CD4-positive, alpha-beta T cell (primary cell): Measurements from ENCODE around the gene TRIM15. TPM values are rescaled to one million over a fixed set of nuclear protein-coding genes. Genes with fewer than 3 reads are reported as not detected.

ENCODE experiments used
- ATAC-seq: fragments of 200-7000 bp; cut with Tn5 transposase; one replicate; pipeline ENCODE4 v1.10.0; 2022; ENCODE audit warnings: mild to moderate bottlenecking; ENCODE audit not compliant: poor library complexity
- CTCF ChIA-PET: fragments of 350-600 bp; sonication (Branson Sonifier 250); formaldehyde crosslinking; loops from one replicate; lab custom pipeline; 2021; ENCODE audit warnings: antibody characterized with exemption, inconsistent platforms; lab: Charles Lee
- POLR2A ChIA-PET: fragments of 350-600 bp; sonication (Branson Sonifier 250); formaldehyde crosslinking; loops from one replicate; lab custom pipeline; 2021; ENCODE audit warnings: antibody characterized with exemption, inconsistent platforms; lab: Charles Lee
- DNase-seq, 14 experiments: peaks; one replicate each; pipeline ENCODE4 v3.0.0-alpha.2; 2013 to 2020; ENCODE audit warnings: mixed read lengths in 2 of 14
- H3K27ac ChIP-seq, 2 donors: one replicate each; pipeline versions ENCODE4 v1.5.1 to v1.7.0; 2013; ENCODE audit warnings: low read length in 2 of 2, low read depth in 1 of 2, mild to moderate bottlenecking in 1 of 2
- H3K27me3 ChIP-seq, 2 experiments: 1 replicate in 1 of 2; 2 replicates in 1 of 2; pipeline versions ENCODE4 v1.6.1 to v1.7.0; 2013; ENCODE audit warnings: low read length in 2 of 2, control low read depth in 1 of 2, mild to moderate bottlenecking in 1 of 2, moderate library complexity in 1 of 2; ENCODE audit not compliant: insufficient read depth in 2 of 2, control insufficient read depth in 1 of 2
- H3K36me3 ChIP-seq: one replicate; pipeline ENCODE4 v1.6.1; 2013; ENCODE audit warnings: low read length, control low read depth; ENCODE audit not compliant: insufficient read depth
- H3K4me1 ChIP-seq: one replicate; pipeline ENCODE4 v1.6.1; 2013; ENCODE audit warnings: low read length, control low read depth; ENCODE audit not compliant: insufficient read depth
- H3K4me3 ChIP-seq: one replicate; pipeline ENCODE4 v1.5.1; 2013; ENCODE audit warnings: mild to moderate bottlenecking, low read length, moderate library complexity
- H3K9me3 ChIP-seq, 2 experiments: 1 replicate in 1 of 2; 2 replicates in 1 of 2; pipeline versions ENCODE4 v1.6.1 to v1.7.0; 2013; ENCODE audit warnings: low read length in 2 of 2, mild to moderate bottlenecking in 2 of 2, control low read depth in 1 of 2, moderate library complexity in 1 of 2; ENCODE audit not compliant: control insufficient read depth in 1 of 2, insufficient read depth in 1 of 2
- H3K27ac Mint-ChIP-seq: one replicate; pipeline ENCODE4 v1.8.0; 2020; ENCODE audit warnings: mixed read lengths
- H3K27me3 Mint-ChIP-seq: one replicate; pipeline ENCODE4 v1.8.0; 2021; ENCODE audit warnings: mixed read lengths
- H3K36me3 Mint-ChIP-seq: one replicate; pipeline ENCODE4 v1.8.0; 2021; ENCODE audit warnings: low read depth, mixed read lengths
- H3K4me1 Mint-ChIP-seq: one replicate; pipeline ENCODE4 v1.8.0; 2021; ENCODE audit warnings: low read depth, mixed read lengths
- H3K4me3 Mint-ChIP-seq: one replicate; pipeline ENCODE4 v1.8.0; 2020; ENCODE audit warnings: mild to moderate bottlenecking, mixed read lengths
- H3K9me3 Mint-ChIP-seq: one replicate; pipeline ENCODE4 v1.8.0; 2020; ENCODE audit warnings: mixed read lengths
- CTCF ChIP-seq: fragments of 200-600 bp; IDR thresholded peaks from one replicate; pipeline ENCODE4 v1.8.0; 2022; ENCODE audit warnings: antibody characterized with exemption, mild to moderate bottlenecking
- intact Hi-C, 2 experiments: fragments of 100-400 bp; cut with DNase I in 1 of 2; cut with micrococcal nuclease in 1 of 2; formaldehyde crosslinking; loops; one replicate each; pipeline versions ENCODE4 v1.15.1 to v1.9.0; 2023 to 2025; cut with DNase I, micrococcal nuclease
- total RNA-seq, 174 experiments: library from RNA in 2 of 174; stranded (reverse) in 2 of 174; gene quantifications; one replicate each; pipeline ENCODE4 v1.2.3 and lab custom pipeline; 2021 to 2026

TRIM15 gene
- total RNA-seq, 2 experiments from 2014 or later, result not detected

GRCh38 chr6:30207619-30208295 is 44.4 kb downstream of the TRIM15 start:
- ChIA-PET CTCF (interaction anchor here (1.3 kb wide), 1 partner anchor 11 kb away, joined by 3 read pairs; no protein-coding TSS in a partner anchor), POLR2A (no interaction called here)
- intact Hi-C loops, result no loop called here
- TF ChIP-seq CTCF, result no peak
- DNase-seq (no peak), ATAC-seq (no peak)
- peaks cover 81% of the 10 kb centered on the region for H3K4me1 Mint-ChIP-seq
- peaks cover 60% of the 10 kb centered on the region for H3K4me1 ChIP-seq
- H3K27ac Mint-ChIP-seq, result no peak overlapping the region
- no peaks in the 10 kb centered on the region for H3K27me3 Mint-ChIP-seq
- no peaks in the 10 kb centered on the region for H3K27me3 ChIP-seq
- H3K27ac ChIP-seq, result no peak overlapping the region
- peaks cover 32% of the 10 kb centered on the region for H3K36me3 ChIP-seq
- no peak overlapping the region for H3K4me3 ChIP-seq
- no peak overlapping the region for H3K4me3 Mint-ChIP-seq
- H3K9me3 Mint-ChIP-seq, result no peaks in the 10 kb centered on the region
- H3K36me3 Mint-ChIP-seq, result peaks cover 26% of the 10 kb centered on the region
- H3K9me3 ChIP-seq, result no peaks in the 10 kb centered on the region

- Histone ChIP-seq H3K27ac (no peak overlapping the region), H3K4me3 (no peak overlapping the region), H3K27me3 (no peaks in the 10 kb centered on the region), H3K36me3 (peaks cover 17% of the 10 kb centered on the region), H3K4me1 (peaks cover 54% of the 10 kb centered on the region), H3K9me3 (no peaks in the 10 kb centered on the region)
- no peaks in the 10 kb centered on the region for H3K9me3 Mint-ChIP-seq
- no peaks in the 10 kb centered on the region for H3K27me3 Mint-ChIP-seq
- POLR2A ChIA-PET, result interaction anchor here (3.4 kb wide), 1 partner anchor 115 kb away, joined by 61 read pairs; the partner anchor contains the start of gene TRIM39
- DNase-seq (no peak), ATAC-seq (no peak)
- intact Hi-C loops, result loop anchor here in 1 of 2 experiments (5.0 to 10.0 kb wide), 4 partner anchors 144 to 1983 kb away; partner anchors contain the start of genes ABCF1, GPSM3, PBX2 and PPP1R11
- peaks cover 25% of the 10 kb centered on the region for H3K36me3 Mint-ChIP-seq
- H3K27ac Mint-ChIP-seq, result peak overlapping the region; percentile 100
- H3K4me3 Mint-ChIP-seq, result peak overlapping the region; percentile 96
- no peak for TF ChIP-seq CTCF
- CTCF ChIA-PET, result no interaction called here
- peaks cover 73% of the 10 kb centered on the region for H3K4me1 Mint-ChIP-seq
These were observed 48.0 kb downstream of the TRIM15 start for GRCh38 chr6:30211306-30211705.

GRCh38 chr6:30211899-30212298 is 48.6 kb downstream of the TRIM15 start:
- TF ChIP-seq CTCF, result no peak
- CTCF ChIA-PET, result no interaction called here
- ATAC-seq (no peak), DNase-seq (no peak)
- Mint-ChIP-seq H3K27ac (peak overlapping the region; percentile 100), H3K27me3 (no peaks in the 10 kb centered on the region), H3K4me1 (peaks cover 67% of the 10 kb centered on the region), H3K9me3 (no peaks in the 10 kb centered on the region), H3K36me3 (peaks cover 25% of the 10 kb centered on the region), H3K4me3 (peak overlapping the region; percentile 96)
- Histone ChIP-seq H3K9me3 (no peaks in the 10 kb centered on the region), H3K27me3 (no peaks in the 10 kb centered on the region), H3K4me1 (peaks cover 51% of the 10 kb centered on the region), H3K36me3 (peaks cover 13% of the 10 kb centered on the region), H3K4me3 (peak overlapping the region; percentile 90), H3K27ac (no peak overlapping the region)
- POLR2A ChIA-PET, result interaction anchor here (1.7 to 3.4 kb wide), 2 partner anchors 15 to 115 kb away, joined by 10 to 61 read pairs; partner anchors contain the start of gene TRIM39
- intact Hi-C loops, result loop anchor here (2.0 to 10.0 kb wide), 5 partner anchors 115 to 1983 kb away; partner anchors contain the start of genes ABCF1 (in 1 of the 2), GPSM3 (in 1 of the 2), PBX2 (in 1 of the 2) and PPP1R11 (in 1 of the 2)
